Measurements from ENCODE around the gene TRPM7.

TRPM7 gene

DNA sequence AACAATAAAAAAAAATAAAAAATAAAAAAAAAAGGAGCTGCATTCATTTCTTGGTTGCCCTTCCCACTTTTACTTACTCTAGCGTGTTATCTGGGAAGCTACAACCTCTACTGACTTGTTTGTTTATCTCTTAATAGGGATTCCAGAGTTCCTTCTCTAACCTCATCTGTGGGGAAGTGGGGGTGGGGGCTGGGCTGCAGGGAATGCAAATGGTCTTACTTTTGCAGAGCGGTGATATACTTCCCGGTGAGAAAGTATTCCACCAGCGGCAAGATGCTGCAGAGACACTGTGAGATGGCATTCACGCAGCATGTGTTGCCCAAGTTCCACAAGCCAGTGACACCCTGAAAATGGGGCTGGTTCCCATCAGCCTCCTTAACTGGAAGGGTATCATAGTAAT lies 142.2 kb downstream of the TRPM7 start:
- TF ChIP-seq SPI1 (IDR thresholded peaks at IDR 0.05; ENCODE audit: borderline replicate concordance, low read depth) (no peak), POLR2AphosphoS5 (IDR thresholded peaks at IDR 0.05; ENCODE audit: low read depth) (no peak)
- DNase-seq (ENCODE audit: low read depth in 1 of 2, low spot score in 1 of 2) = no peak
- Histone ChIP-seq H3K27me3 (ENCODE audit: insufficient read depth, poor library complexity, severe bottlenecking) (no peaks in the 10 kb centered on the region), H3K27ac (replicated peaks) (no peak overlapping the region), H3K4me3 (replicated peaks; ENCODE audit: insufficient read depth, low read length) (no peak overlapping the region)

DNA sequence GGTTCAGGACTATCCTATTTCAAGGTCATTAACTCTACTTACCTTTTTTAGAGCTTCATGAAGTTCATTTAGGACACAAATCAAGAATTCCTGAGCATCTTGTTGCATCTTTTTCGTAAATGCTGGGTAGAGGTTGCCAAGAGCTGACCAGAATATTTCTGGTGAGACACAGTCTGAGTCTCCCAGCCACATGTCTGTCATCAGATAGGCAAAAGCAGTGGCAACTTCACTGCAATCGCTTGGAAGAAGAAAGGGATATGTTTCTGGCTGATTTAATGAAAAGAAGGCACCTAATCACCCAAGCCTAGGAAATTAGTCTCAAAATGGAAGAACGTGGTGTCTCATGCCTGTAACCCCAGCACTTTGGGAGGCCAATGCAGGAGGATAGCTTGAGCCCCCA lies 143.0 kb downstream of the TRPM7 start:
- no peak overlapping the region for H3K27ac ChIP-seq (replicated peaks)
- TF ChIP-seq SPI1 (IDR thresholded peaks at IDR 0.05; ENCODE audit: borderline replicate concordance, low read depth) (no peak), GABPA (IDR thresholded peaks at IDR 0.05; ENCODE audit: low read depth) (no peak), POLR2AphosphoS5 (IDR thresholded peaks at IDR 0.05; ENCODE audit: low read depth) (no peak)
- TF ChIP-seq, protein P1, sequence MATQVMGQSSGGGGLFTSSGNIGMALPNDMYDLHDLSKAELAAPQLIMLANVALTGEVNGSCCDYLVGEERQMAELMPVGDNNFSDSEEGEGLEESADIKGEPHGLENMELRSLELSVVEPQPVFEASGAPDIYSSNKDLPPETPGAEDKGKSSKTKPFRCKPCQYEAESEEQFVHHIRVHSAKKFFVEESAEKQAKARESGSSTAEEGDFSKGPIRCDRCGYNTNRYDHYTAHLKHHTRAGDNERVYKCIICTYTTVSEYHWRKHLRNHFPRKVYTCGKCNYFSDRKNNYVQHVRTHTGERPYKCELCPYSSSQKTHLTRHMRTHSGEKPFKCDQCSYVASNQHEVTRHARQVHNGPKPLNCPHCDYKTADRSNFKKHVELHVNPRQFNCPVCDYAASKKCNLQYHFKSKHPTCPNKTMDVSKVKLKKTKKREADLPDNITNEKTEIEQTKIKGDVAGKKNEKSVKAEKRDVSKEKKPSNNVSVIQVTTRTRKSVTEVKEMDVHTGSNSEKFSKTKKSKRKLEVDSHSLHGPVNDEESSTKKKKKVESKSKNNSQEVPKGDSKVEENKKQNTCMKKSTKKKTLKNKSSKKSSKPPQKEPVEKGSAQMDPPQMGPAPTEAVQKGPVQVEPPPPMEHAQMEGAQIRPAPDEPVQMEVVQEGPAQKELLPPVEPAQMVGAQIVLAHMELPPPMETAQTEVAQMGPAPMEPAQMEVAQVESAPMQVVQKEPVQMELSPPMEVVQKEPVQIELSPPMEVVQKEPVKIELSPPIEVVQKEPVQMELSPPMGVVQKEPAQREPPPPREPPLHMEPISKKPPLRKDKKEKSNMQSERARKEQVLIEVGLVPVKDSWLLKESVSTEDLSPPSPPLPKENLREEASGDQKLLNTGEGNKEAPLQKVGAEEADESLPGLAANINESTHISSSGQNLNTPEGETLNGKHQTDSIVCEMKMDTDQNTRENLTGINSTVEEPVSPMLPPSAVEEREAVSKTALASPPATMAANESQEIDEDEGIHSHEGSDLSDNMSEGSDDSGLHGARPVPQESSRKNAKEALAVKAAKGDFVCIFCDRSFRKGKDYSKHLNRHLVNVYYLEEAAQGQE (IDR thresholded peaks at IDR 0.05; ENCODE audit: insufficient replicate concordance, low read depth) = no peak
- TF ChIP-seq, protein P2, sequence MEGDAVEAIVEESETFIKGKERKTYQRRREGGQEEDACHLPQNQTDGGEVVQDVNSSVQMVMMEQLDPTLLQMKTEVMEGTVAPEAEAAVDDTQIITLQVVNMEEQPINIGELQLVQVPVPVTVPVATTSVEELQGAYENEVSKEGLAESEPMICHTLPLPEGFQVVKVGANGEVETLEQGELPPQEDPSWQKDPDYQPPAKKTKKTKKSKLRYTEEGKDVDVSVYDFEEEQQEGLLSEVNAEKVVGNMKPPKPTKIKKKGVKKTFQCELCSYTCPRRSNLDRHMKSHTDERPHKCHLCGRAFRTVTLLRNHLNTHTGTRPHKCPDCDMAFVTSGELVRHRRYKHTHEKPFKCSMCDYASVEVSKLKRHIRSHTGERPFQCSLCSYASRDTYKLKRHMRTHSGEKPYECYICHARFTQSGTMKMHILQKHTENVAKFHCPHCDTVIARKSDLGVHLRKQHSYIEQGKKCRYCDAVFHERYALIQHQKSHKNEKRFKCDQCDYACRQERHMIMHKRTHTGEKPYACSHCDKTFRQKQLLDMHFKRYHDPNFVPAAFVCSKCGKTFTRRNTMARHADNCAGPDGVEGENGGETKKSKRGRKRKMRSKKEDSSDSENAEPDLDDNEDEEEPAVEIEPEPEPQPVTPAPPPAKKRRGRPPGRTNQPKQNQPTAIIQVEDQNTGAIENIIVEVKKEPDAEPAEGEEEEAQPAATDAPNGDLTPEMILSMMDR (IDR thresholded peaks at IDR 0.05; ENCODE audit: insufficient read depth, low read length) = no peak
- no peaks in the 10 kb centered on the region for H3K27me3 ChIP-seq (ENCODE audit: insufficient read depth, poor library complexity, severe bottlenecking)
- H3K4me3 ChIP-seq (replicated peaks; ENCODE audit: insufficient read depth, low read length) = no peak overlapping the region
- DNase-seq (ENCODE audit: low read depth in 1 of 2, low spot score in 1 of 2) = no peak

DNA sequence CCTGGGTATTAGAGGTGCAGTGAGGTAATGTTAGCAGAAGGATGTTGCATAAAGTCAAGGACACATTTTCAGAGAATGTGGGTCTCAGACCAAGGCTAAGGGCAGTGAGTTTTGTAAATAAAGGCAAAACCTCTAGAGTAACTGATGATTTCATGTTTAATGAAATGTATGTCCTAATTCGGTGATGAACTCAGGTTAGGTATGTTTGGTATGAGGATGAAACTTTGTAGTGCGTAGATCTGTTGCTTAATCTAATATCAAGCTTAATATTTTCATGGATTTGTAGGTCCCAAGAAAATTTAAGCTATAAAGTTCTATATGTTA lies 143.7 kb downstream of the TRPM7 start:
- DNase-seq (ENCODE audit: low read depth in 1 of 2, low spot score in 1 of 2) = no peak
- Histone ChIP-seq H3K4me3 (replicated peaks; ENCODE audit: insufficient read depth, low read length) (no peak overlapping the region), H3K27ac (replicated peaks) (no peak overlapping the region), H3K27me3 (ENCODE audit: insufficient read depth, poor library complexity, severe bottlenecking) (no peaks in the 10 kb centered on the region)
- no peak for TF ChIP-seq POLR2AphosphoS5 (IDR thresholded peaks at IDR 0.05; ENCODE audit: low read depth)
- no peak for TF ChIP-seq GABPA (IDR thresholded peaks at IDR 0.05; ENCODE audit: low read depth)
- TF ChIP-seq, protein P2 (IDR thresholded peaks at IDR 0.05; ENCODE audit: insufficient read depth, low read length) = no peak
- no peak for TF ChIP-seq SPI1 (IDR thresholded peaks at IDR 0.05; ENCODE audit: borderline replicate concordance, low read depth)
- TF ChIP-seq, protein P1 (IDR thresholded peaks at IDR 0.05; ENCODE audit: insufficient replicate concordance, low read depth) = no peak

DNA sequence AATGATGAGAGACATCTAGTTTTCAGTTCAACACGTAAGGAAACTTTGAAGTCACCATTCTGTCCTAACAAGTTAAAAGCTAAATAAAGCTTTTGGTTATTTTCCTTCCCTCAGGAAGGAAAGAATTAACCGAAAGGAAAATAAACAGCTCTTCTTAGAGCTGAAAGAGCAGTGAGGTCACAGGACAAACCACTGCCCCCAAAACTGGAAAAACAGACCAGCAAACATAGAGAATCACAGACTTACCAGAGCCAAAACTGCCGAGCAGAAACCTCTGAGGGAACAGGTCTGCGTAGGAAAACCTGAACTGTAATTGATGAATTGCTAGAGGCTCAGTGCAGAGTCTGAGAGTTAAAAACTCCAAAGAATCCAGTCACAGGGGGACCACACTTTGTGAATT lies 154.8 kb downstream of the TRPM7 start:
- TF ChIP-seq GABPA (IDR thresholded peaks at IDR 0.05; ENCODE audit: low read depth) (no peak), SPI1 (IDR thresholded peaks at IDR 0.05; ENCODE audit: borderline replicate concordance, low read depth) (no peak), POLR2AphosphoS5 (IDR thresholded peaks at IDR 0.05; ENCODE audit: low read depth) (no peak)
- TF ChIP-seq, protein P2 (IDR thresholded peaks at IDR 0.05; ENCODE audit: insufficient read depth, low read length) = no peak
- TF ChIP-seq, protein P1 (IDR thresholded peaks at IDR 0.05; ENCODE audit: insufficient replicate concordance, low read depth) = no peak
- H3K27me3 ChIP-seq (ENCODE audit: insufficient read depth, poor library complexity, severe bottlenecking) = no peaks in the 10 kb centered on the region
- DNase-seq (ENCODE audit: low read depth in 1 of 2, low spot score in 1 of 2) = no peak
- H3K4me3 ChIP-seq (replicated peaks; ENCODE audit: insufficient read depth, low read length) = no peak overlapping the region
- no peak overlapping the region for H3K27ac ChIP-seq (replicated peaks)
